ENCODE data around the gene TRDN. TPM values are rescaled to one million over a fixed set of nuclear protein-coding genes. Genes with fewer than 3 reads are reported as not detected.
"Not testable (repeated sequence)": the region's sequence is repeated elsewhere in the genome, so short reads cannot be mapped to it uniquely, and the experiment has no call there.

The TRDN gene
- total RNA-seq, 1 donor from 2014 or later: not detected

- intact Hi-C loops (cut with DNase I): no loop called here
- Histone ChIP-seq H3K9me3 (no peaks in the 10 kb centered on the region), H3K4me3 (no peak overlapping the region), H3K27me3 (ENCODE audit: low read depth) (no peaks in the 10 kb centered on the region), H3K4me1 (no peaks in the 10 kb centered on the region), H3K27ac (no peak overlapping the region), H3K36me3 (no peaks in the 10 kb centered on the region)
- DNase-seq (no peak), ATAC-seq (no peak)
- TF ChIP-seq CTCF (IDR thresholded peaks at IDR 0.05): no peak
Measured at GRCh38 chr6:123480986-123481385, 155.8 kb downstream of the TRDN start.

GRCh38 chr6:123472025-123472702, 164.6 kb downstream of the TRDN start:
- intact Hi-C loops (cut with DNase I); H3K27me3 ChIP-seq (ENCODE audit: low read depth); H3K4me1 ChIP-seq; H3K4me3 ChIP-seq; ATAC-seq; H3K36me3 ChIP-seq; H3K9me3 ChIP-seq; H3K27ac ChIP-seq; DNase-seq: not testable (repeated sequence)

- ATAC-seq (no peak), DNase-seq (no peak)
- no peaks in the 10 kb centered on the region for H3K36me3 ChIP-seq
- TF ChIP-seq CTCF (IDR thresholded peaks at IDR 0.05): no peak
- H3K9me3 ChIP-seq: no peaks in the 10 kb centered on the region
- no peak overlapping the region for H3K4me3 ChIP-seq
- no peaks in the 10 kb centered on the region for H3K4me1 ChIP-seq
- no peak overlapping the region for H3K27ac ChIP-seq
- intact Hi-C loops (cut with DNase I): no loop called here
- no peaks in the 10 kb centered on the region for H3K27me3 ChIP-seq (ENCODE audit: low read depth)
Measured at GRCh38 chr6:123467392-123467791, 169.4 kb downstream of the TRDN start.

GRCh38 chr6:123462152-123462551, 174.6 kb downstream of the TRDN start:
- no peak overlapping the region for H3K4me3 ChIP-seq
- H3K9me3 ChIP-seq: no peaks in the 10 kb centered on the region
- TF ChIP-seq CTCF (IDR thresholded peaks at IDR 0.05): no peak
- H3K27ac ChIP-seq: no peak overlapping the region
- no peaks in the 10 kb centered on the region for H3K4me1 ChIP-seq
- no peaks in the 10 kb centered on the region for H3K36me3 ChIP-seq
- DNase-seq: no peak
- no peak for ATAC-seq
- intact Hi-C loops (cut with DNase I): no loop called here
- H3K27me3 ChIP-seq (ENCODE audit: low read depth): no peaks in the 10 kb centered on the region

GRCh38 chr6:123458218-123458617, 178.5 kb downstream of the TRDN start:
- no peak for TF ChIP-seq CTCF (IDR thresholded peaks at IDR 0.05)

GRCh38 chr6:123456836-123457235, 179.9 kb downstream of the TRDN start:
- Histone ChIP-seq H3K27me3 (ENCODE audit: low read depth) (no peaks in the 10 kb centered on the region), H3K9me3 (no peaks in the 10 kb centered on the region), H3K27ac (no peak overlapping the region), H3K4me3 (no peak overlapping the region), H3K4me1 (no peaks in the 10 kb centered on the region), H3K36me3 (no peaks in the 10 kb centered on the region)
- intact Hi-C loops (cut with DNase I): no loop called here
- no peak for TF ChIP-seq CTCF (IDR thresholded peaks at IDR 0.05)
- DNase-seq (no peak), ATAC-seq (no peak)

More at GRCh38 chr6:123458218-123458617, 178.5 kb downstream of the TRDN start:
- ATAC-seq (no peak), DNase-seq (no peak)
- Histone ChIP-seq H3K27me3 (ENCODE audit: low read depth) (no peaks in the 10 kb centered on the region), H3K36me3 (no peaks in the 10 kb centered on the region), H3K4me1 (no peaks in the 10 kb centered on the region), H3K4me3 (no peak overlapping the region), H3K27ac (no peak overlapping the region), H3K9me3 (no peaks in the 10 kb centered on the region)
- intact Hi-C loops (cut with DNase I): no loop called here
